Skeletal muscle tissue (tissue), 4 donors: Measurements from ENCODE around the gene WWC2. TPM values are rescaled to one million over a fixed set of nuclear protein-coding genes. Genes with fewer than 3 reads are reported as not detected.
A peak's percentile ranks its signal among the peaks of the same experiment; 100 is the strongest.

Source experiments
- H3K27ac ChIP-seq: one replicate; pipeline ENCODE4 v1.7.0; 2013; ENCODE audit warnings: mild to moderate bottlenecking, low read depth, low read length, inconsistent platforms
- H3K27me3 ChIP-seq, 3 donors: one replicate each; pipeline ENCODE4 v1.7.0; 2013; ENCODE audit warnings: low read length in 3 of 3; ENCODE audit not compliant: control insufficient read depth in 3 of 3, insufficient read depth in 3 of 3
- H3K36me3 ChIP-seq, 3 donors: one replicate each; pipeline ENCODE4 v1.7.0; 2013; ENCODE audit warnings: low read length in 3 of 3; ENCODE audit not compliant: control insufficient read depth in 3 of 3, insufficient read depth in 3 of 3
- H3K4me1 ChIP-seq, 3 donors: one replicate each; pipeline ENCODE4 v1.7.0; 2013; ENCODE audit warnings: low read length in 3 of 3, mild to moderate bottlenecking in 3 of 3; ENCODE audit not compliant: control insufficient read depth in 3 of 3, insufficient read depth in 3 of 3
- H3K4me3 ChIP-seq, 3 donors: one replicate each; pipeline ENCODE4 v1.7.0; 2013; ENCODE audit warnings: low read length in 3 of 3
- H3K9ac ChIP-seq, 3 donors: one replicate each; pipeline ENCODE4 v1.7.0; 2013; ENCODE audit warnings: low read length in 3 of 3, mild to moderate bottlenecking in 3 of 3, moderate library complexity in 2 of 3, low read depth in 1 of 3
- H3K9me3 ChIP-seq, 3 donors: one replicate each; pipeline ENCODE4 v1.7.0; 2013; ENCODE audit warnings: low read length in 3 of 3; ENCODE audit not compliant: control insufficient read depth in 3 of 3
- total RNA-seq: library from RNA; depleted of rRNA; stranded (reverse); fragments of >200 nt; gene quantifications from one replicate; pipeline ENCODE4 v1.2.3, GENCODE V29; 2014
- donor health status: Osteomylitis.

WWC2 gene
- total RNA-seq, 1 donor from 2014 or later, result 15.1 TPM

GRCh38 chr4:183099537-183100297, 660 bp downstream of the WWC2 start:
- H3K9ac ChIP-seq, result peak overlapping the region; percentile 80 to 86 (median 84)
- no peaks in the 10 kb centered on the region for H3K27me3 ChIP-seq
- H3K9me3 ChIP-seq, result no peaks in the 10 kb centered on the region
- peak overlapping the region; percentile 79 to 86 (median 84) for H3K4me3 ChIP-seq
- H3K36me3 ChIP-seq, result no peaks in the 10 kb centered on the region
- H3K27ac ChIP-seq, result peak overlapping the region; percentile 82
- peaks cover 8 to 12% (median 11%) of the 10 kb centered on the region in 3 donors for H3K4me1 ChIP-seq

GRCh38 chr4:183100298-183100599, 1.2 kb downstream of the WWC2 start:
- no peaks in the 10 kb centered on the region for H3K27me3 ChIP-seq
- H3K9ac ChIP-seq, result peak overlapping the region; percentile 80 to 86 (median 84)
- H3K36me3 ChIP-seq, result no peaks in the 10 kb centered on the region
- no peaks in the 10 kb centered on the region for H3K9me3 ChIP-seq
- H3K4me1 ChIP-seq, result peaks cover 8 to 12% (median 11%) of the 10 kb centered on the region in 3 donors
- H3K4me3 ChIP-seq, result peak overlapping the region; percentile 78 to 86 (median 79)
- H3K27ac ChIP-seq, result no peak overlapping the region

GRCh38 chr4:183100827-183101226, 1.8 kb downstream of the WWC2 start:
- peaks cover 8 to 12% (median 11%) of the 10 kb centered on the region in 3 donors for H3K4me1 ChIP-seq

GRCh38 chr4:183101956-183102480, 3.0 kb downstream of the WWC2 start:
- H3K9ac ChIP-seq, result no peak overlapping the region
- peaks cover 8 to 12% (median 11%) of the 10 kb centered on the region in 3 donors for H3K4me1 ChIP-seq
- no peaks in the 10 kb centered on the region for H3K36me3 ChIP-seq
- no peaks in the 10 kb centered on the region for H3K27me3 ChIP-seq
- H3K27ac ChIP-seq, result no peak overlapping the region
- no peak overlapping the region for H3K4me3 ChIP-seq
- no peaks in the 10 kb centered on the region for H3K9me3 ChIP-seq

More at GRCh38 chr4:183100827-183101226, 1.8 kb downstream of the WWC2 start:
- Histone ChIP-seq H3K27ac (no peak overlapping the region), H3K27me3 (no peaks in the 10 kb centered on the region), H3K9me3 (no peaks in the 10 kb centered on the region), H3K4me3 (peak overlapping the region in 1 of 3 donors; percentile 59), H3K36me3 (no peaks in the 10 kb centered on the region), H3K9ac (peak overlapping the region in 2 of 3 donors; percentile 27 to 61)

- no peaks in the 10 kb centered on the region for H3K36me3 ChIP-seq
- no peak overlapping the region for H3K4me3 ChIP-seq
- no peaks in the 10 kb centered on the region for H3K9me3 ChIP-seq
- no peaks in the 10 kb centered on the region for H3K27me3 ChIP-seq
- no peak overlapping the region for H3K9ac ChIP-seq
- H3K27ac ChIP-seq, result no peak overlapping the region
- peaks cover under 1 to 8% (median under 1%) of the 10 kb centered on the region in 3 donors for H3K4me1 ChIP-seq
Measured at GRCh38 chr4:183105092-183105491, 6.0 kb downstream of the WWC2 start.

GRCh38 chr4:183106839-183107238, 7.8 kb downstream of the WWC2 start:
- no peaks in the 10 kb centered on the region for H3K36me3 ChIP-seq
- H3K4me3 ChIP-seq, result no peak overlapping the region
- H3K9ac ChIP-seq, result no peak overlapping the region
- no peak overlapping the region for H3K27ac ChIP-seq
- no peaks in the 10 kb centered on the region for H3K27me3 ChIP-seq
- H3K9me3 ChIP-seq, result no peaks in the 10 kb centered on the region
- H3K4me1 ChIP-seq, result no peaks in the 10 kb centered on the region

- Histone ChIP-seq H3K27ac (no peak overlapping the region), H3K9ac (no peak overlapping the region), H3K9me3 (no peaks in the 10 kb centered on the region), H3K4me1 (no peaks in the 10 kb centered on the region), H3K36me3 (no peaks in the 10 kb centered on the region), H3K27me3 (no peaks in the 10 kb centered on the region), H3K4me3 (no peak overlapping the region)
Measured at GRCh38 chr4:183107891-183108459, 8.9 kb downstream of the WWC2 start.

- no peaks in the 10 kb centered on the region for H3K36me3 ChIP-seq
- H3K4me1 ChIP-seq, result no peaks in the 10 kb centered on the region
- H3K4me3 ChIP-seq, result no peak overlapping the region
- no peaks in the 10 kb centered on the region for H3K27me3 ChIP-seq
- H3K9ac ChIP-seq, result no peak overlapping the region
- no peaks in the 10 kb centered on the region for H3K9me3 ChIP-seq
- H3K27ac ChIP-seq, result no peak overlapping the region
Measured at GRCh38 chr4:183110244-183110643, 11.2 kb downstream of the WWC2 start.

GRCh38 chr4:183111452-183111885, 12.4 kb downstream of the WWC2 start:
- Histone ChIP-seq H3K9ac (no peak overlapping the region), H3K4me3 (no peak overlapping the region), H3K27me3 (no peaks in the 10 kb centered on the region), H3K4me1 (no peaks in the 10 kb centered on the region), H3K9me3 (no peaks in the 10 kb centered on the region), H3K36me3 (no peaks in the 10 kb centered on the region), H3K27ac (no peak overlapping the region)

- peaks cover 0 to 5% (median 4%) of the 10 kb centered on the region in 3 donors for H3K4me1 ChIP-seq
- no peaks in the 10 kb centered on the region for H3K9me3 ChIP-seq
- H3K36me3 ChIP-seq, result no peaks in the 10 kb centered on the region
- no peak overlapping the region for H3K4me3 ChIP-seq
- no peak overlapping the region for H3K27ac ChIP-seq
- no peaks in the 10 kb centered on the region for H3K27me3 ChIP-seq
- H3K9ac ChIP-seq, result no peak overlapping the region
Measured at GRCh38 chr4:183118141-183118540, 19.1 kb downstream of the WWC2 start.
